ENCODE results near the gene TBL1X. TPM values are rescaled to one million over a fixed set of nuclear protein-coding genes. Genes with fewer than 3 reads are reported as not detected.
"Not testable (repeated sequence)": the region's sequence is repeated elsewhere in the genome, so short reads cannot be mapped to it uniquely, and the experiment has no call there.

The TBL1X gene
- total RNA-seq, 2 experiments from 2014 or later = 20.7 to 21.6 TPM

- H3K4me3 Mint-ChIP-seq = peak overlapping the region; percentile 73
- CTCF ChIA-PET = no interaction called here
- no peaks in the 10 kb centered on the region for H3K9me3 Mint-ChIP-seq
- peaks cover 41% of the 10 kb centered on the region for H3K4me1 Mint-ChIP-seq (ENCODE audit: low read depth)
- peak; percentile 19 for DNase-seq
- H3K27me3 Mint-ChIP-seq (ENCODE audit: low read depth) = no peaks in the 10 kb centered on the region
- intact Hi-C loops (cut with micrococcal nuclease) = loop anchor here (10.0 kb wide), 1 partner anchor 641 kb away; no protein-coding TSS in a partner anchor
- H3K36me3 Mint-ChIP-seq (ENCODE audit: low read depth) = peaks cover 5% of the 10 kb centered on the region
- no peak overlapping the region for H3K27ac Mint-ChIP-seq
Observed at GRCh38 chrX:9465380-9466123, 694 bp downstream of the TBL1X start.

GRCh38 chrX:9466124-9466495, 1.3 kb downstream of the TBL1X start:
- Mint-ChIP-seq H3K27ac (peak overlapping the region; percentile 63), H3K36me3 (ENCODE audit: low read depth) (peaks cover 8% of the 10 kb centered on the region), H3K27me3 (ENCODE audit: low read depth) (no peaks in the 10 kb centered on the region), H3K4me1 (ENCODE audit: low read depth) (peaks cover 43% of the 10 kb centered on the region), H3K9me3 (no peaks in the 10 kb centered on the region), H3K4me3 (peak overlapping the region; percentile 73)
- intact Hi-C loops (cut with micrococcal nuclease) = loop anchor here (10.0 kb wide), 1 partner anchor 641 kb away; no protein-coding TSS in a partner anchor
- CTCF ChIA-PET = no interaction called here
- DNase-seq = peak; percentile 32

- Mint-ChIP-seq H3K4me1 (ENCODE audit: low read depth) (peaks cover 42% of the 10 kb centered on the region), H3K4me3 (peak overlapping the region; percentile 73), H3K27ac (peak overlapping the region; percentile 63), H3K36me3 (ENCODE audit: low read depth) (peaks cover 8% of the 10 kb centered on the region), H3K9me3 (no peaks in the 10 kb centered on the region), H3K27me3 (ENCODE audit: low read depth) (no peaks in the 10 kb centered on the region)
- DNase-seq = peak; percentile 13
- intact Hi-C loops (cut with micrococcal nuclease) = loop anchor here (10.0 kb wide), 1 partner anchor 642 kb away; no protein-coding TSS in a partner anchor
- CTCF ChIA-PET = no interaction called here
Observed at GRCh38 chrX:9466736-9467135, 1.9 kb downstream of the TBL1X start.

- H3K27ac Mint-ChIP-seq = no peak overlapping the region
- DNase-seq = no peak
- H3K4me3 Mint-ChIP-seq = peak overlapping the region; percentile 73
- CTCF ChIA-PET = no interaction called here
- H3K36me3 Mint-ChIP-seq (ENCODE audit: low read depth) = peaks cover 10% of the 10 kb centered on the region
- no peaks in the 10 kb centered on the region for H3K9me3 Mint-ChIP-seq
- peaks cover 40% of the 10 kb centered on the region for H3K4me1 Mint-ChIP-seq (ENCODE audit: low read depth)
- H3K27me3 Mint-ChIP-seq (ENCODE audit: low read depth) = no peaks in the 10 kb centered on the region
- intact Hi-C loops (cut with micrococcal nuclease) = loop anchor here (10.0 kb wide), 1 partner anchor 642 kb away; no protein-coding TSS in a partner anchor
Observed at GRCh38 chrX:9467146-9467545, 2.3 kb downstream of the TBL1X start.

- CTCF ChIA-PET = no interaction called here
- Mint-ChIP-seq H3K27me3 (ENCODE audit: low read depth) (no peaks in the 10 kb centered on the region), H3K9me3 (no peaks in the 10 kb centered on the region), H3K27ac (no peak overlapping the region), H3K36me3 (ENCODE audit: low read depth) (peaks cover 10% of the 10 kb centered on the region), H3K4me1 (ENCODE audit: low read depth) (peaks cover 34% of the 10 kb centered on the region), H3K4me3 (no peak overlapping the region)
- intact Hi-C loops (cut with micrococcal nuclease) = loop anchor here (10.0 kb wide), 1 partner anchor 643 kb away; no protein-coding TSS in a partner anchor
- DNase-seq = no peak
Observed at GRCh38 chrX:9467751-9468150, 2.9 kb downstream of the TBL1X start.

- DNase-seq = no peak
- Mint-ChIP-seq H3K9me3 (no peaks in the 10 kb centered on the region), H3K36me3 (ENCODE audit: low read depth) (peaks cover 10% of the 10 kb centered on the region), H3K4me1 (ENCODE audit: low read depth) (peaks cover 50% of the 10 kb centered on the region), H3K4me3 (no peak overlapping the region), H3K27ac (no peak overlapping the region), H3K27me3 (ENCODE audit: low read depth) (no peaks in the 10 kb centered on the region)
- CTCF ChIA-PET = no interaction called here
- intact Hi-C loops (cut with micrococcal nuclease) = no loop called here
Observed at GRCh38 chrX:9471571-9471985, 6.7 kb downstream of the TBL1X start.

GRCh38 chrX:9473708-9474107, 8.8 kb downstream of the TBL1X start:
- Mint-ChIP-seq H3K4me1 (ENCODE audit: low read depth) (peaks cover 46% of the 10 kb centered on the region), H3K4me3 (no peak overlapping the region), H3K9me3 (no peaks in the 10 kb centered on the region), H3K27ac (no peak overlapping the region), H3K36me3 (ENCODE audit: low read depth) (peaks cover 6% of the 10 kb centered on the region), H3K27me3 (ENCODE audit: low read depth) (no peaks in the 10 kb centered on the region)
- no peak for DNase-seq
- intact Hi-C loops (cut with micrococcal nuclease) = no loop called here
- CTCF ChIA-PET = no interaction called here

- H3K36me3 Mint-ChIP-seq (ENCODE audit: low read depth) = peaks cover 11% of the 10 kb centered on the region
- H3K4me1 Mint-ChIP-seq (ENCODE audit: low read depth) = peaks cover 44% of the 10 kb centered on the region
- H3K4me3 Mint-ChIP-seq; H3K27ac Mint-ChIP-seq; H3K9me3 Mint-ChIP-seq; CTCF ChIA-PET; H3K27me3 Mint-ChIP-seq (ENCODE audit: low read depth); intact Hi-C loops (cut with micrococcal nuclease); DNase-seq: not testable (repeated sequence)
Observed at GRCh38 chrX:9475417-9475816, 10.6 kb downstream of the TBL1X start.

GRCh38 chrX:9475984-9476383, 11.1 kb downstream of the TBL1X start:
- Mint-ChIP-seq H3K4me1 (ENCODE audit: low read depth) (peaks cover 41% of the 10 kb centered on the region), H3K4me3 (no peak overlapping the region), H3K36me3 (ENCODE audit: low read depth) (peaks cover 10% of the 10 kb centered on the region), H3K27ac (no peak overlapping the region), H3K9me3 (peaks cover 2% of the 10 kb centered on the region), H3K27me3 (ENCODE audit: low read depth) (no peaks in the 10 kb centered on the region)
- no peak for DNase-seq
- CTCF ChIA-PET = no interaction called here
- intact Hi-C loops (cut with micrococcal nuclease) = no loop called here

GRCh38 chrX:9476810-9477575, 12.1 kb downstream of the TBL1X start:
- H3K36me3 Mint-ChIP-seq (ENCODE audit: low read depth) = peaks cover 11% of the 10 kb centered on the region
- peaks cover 2% of the 10 kb centered on the region for H3K9me3 Mint-ChIP-seq
- H3K27ac Mint-ChIP-seq = no peak overlapping the region
- no peaks in the 10 kb centered on the region for H3K27me3 Mint-ChIP-seq (ENCODE audit: low read depth)
- CTCF ChIA-PET = no interaction called here
- H3K4me3 Mint-ChIP-seq = no peak overlapping the region
- DNase-seq = no peak
- intact Hi-C loops (cut with micrococcal nuclease) = no loop called here
- peaks cover 40% of the 10 kb centered on the region for H3K4me1 Mint-ChIP-seq (ENCODE audit: low read depth)

GRCh38 chrX:9482408-9482807, 17.6 kb downstream of the TBL1X start:
- CTCF ChIA-PET = interaction anchor here (0.6 kb wide), 1 partner anchor 18 kb away, joined by 8 read pairs; no protein-coding TSS in a partner anchor
- DNase-seq = no peak
- H3K36me3 Mint-ChIP-seq (ENCODE audit: low read depth) = peaks cover 18% of the 10 kb centered on the region
- no peak overlapping the region for H3K27ac Mint-ChIP-seq
- intact Hi-C loops (cut with micrococcal nuclease) = no loop called here
- no peaks in the 10 kb centered on the region for H3K27me3 Mint-ChIP-seq (ENCODE audit: low read depth)
- H3K9me3 Mint-ChIP-seq = peaks cover 2% of the 10 kb centered on the region
- no peak overlapping the region for H3K4me3 Mint-ChIP-seq
- H3K4me1 Mint-ChIP-seq (ENCODE audit: low read depth) = peaks cover 31% of the 10 kb centered on the region

- H3K27me3 Mint-ChIP-seq (ENCODE audit: low read depth) = no peaks in the 10 kb centered on the region
- intact Hi-C loops (cut with micrococcal nuclease) = no loop called here
- no peak for DNase-seq
- peaks cover 18% of the 10 kb centered on the region for H3K36me3 Mint-ChIP-seq (ENCODE audit: low read depth)
- H3K27ac Mint-ChIP-seq = no peak overlapping the region
- CTCF ChIA-PET = no interaction called here
- H3K9me3 Mint-ChIP-seq = peaks cover 2% of the 10 kb centered on the region
- no peak overlapping the region for H3K4me3 Mint-ChIP-seq
- peaks cover 31% of the 10 kb centered on the region for H3K4me1 Mint-ChIP-seq (ENCODE audit: low read depth)
Observed at GRCh38 chrX:9482837-9483236, 18.0 kb downstream of the TBL1X start.

All from activated naive CD4-positive, alpha-beta T cell treated with anti-CD3 and anti-CD28 coated beads for 36 hours (primary cell).